Adrenal gland (tissue), 5 donors: Measurements from ENCODE around the gene RAD51B.

Experiments
- CTCF ChIP-seq, 6 experiments: fragments of 450-650 bp in 4 of 6; fragments of 200-600 bp in 2 of 6; sonication (generic) in 1 of 6; IDR thresholded peaks; 1 replicate in 5 of 6; 2 replicates in 1 of 6; pipeline versions ENCODE4 v1.5.1 to v1.8.0; 2016 to 2021; ENCODE audit warnings: antibody characterized with exemption in 6 of 6, mild to moderate bottlenecking in 2 of 6, moderate library complexity in 1 of 6
- POLR2A ChIP-seq, 2 donors: fragments of 450-650 bp; IDR thresholded peaks; one replicate each; pipeline ENCODE4 v1.6.1; 2017; ENCODE audit warnings: antibody characterized with exemption in 2 of 2, mild to moderate bottlenecking in 2 of 2, moderate library complexity in 1 of 2
- donor health status: DM: no; HTN: no; CAD: no.

GRCh38 chr14:68557648-68558047 lies 738.1 kb downstream of the RAD51B start:
- TF ChIP-seq POLR2A (IDR thresholded peaks at IDR 0.05), result no peak
- no peak for TF ChIP-seq CTCF (IDR thresholded peaks at IDR 0.05)
